Hematopoietic multipotent progenitor cell treated with erythropoietin and hydrocortisone succinate and interleukin-3 and kit ligand, for 17 days (in vitro differentiated cells): Measurements from ENCODE around the gene BANP.
"Not testable (repeated sequence)": the region's sequence is repeated elsewhere in the genome, so short reads cannot be mapped to it uniquely, and the experiment has no call there.

Experiments used
- DNase-seq: peaks from one replicate; pipeline ENCODE4 v3.0.0-alpha.2; 2015; ENCODE audit warnings: low spot score

The BANP gene

GRCh38 chr16:88088611-88089010 lies 137.4 kb downstream of the BANP start:
- DNase-seq = not testable (repeated sequence)

- not testable (repeated sequence) for DNase-seq
Observed at GRCh38 chr16:88089071-88089470, 137.8 kb downstream of the BANP start.

GRCh38 chr16:88089632-88090376 lies 138.6 kb downstream of the BANP start:
- not testable (repeated sequence) for DNase-seq

- DNase-seq = not testable (repeated sequence)
Observed at GRCh38 chr16:88090377-88091175, 139.3 kb downstream of the BANP start.

DNA sequence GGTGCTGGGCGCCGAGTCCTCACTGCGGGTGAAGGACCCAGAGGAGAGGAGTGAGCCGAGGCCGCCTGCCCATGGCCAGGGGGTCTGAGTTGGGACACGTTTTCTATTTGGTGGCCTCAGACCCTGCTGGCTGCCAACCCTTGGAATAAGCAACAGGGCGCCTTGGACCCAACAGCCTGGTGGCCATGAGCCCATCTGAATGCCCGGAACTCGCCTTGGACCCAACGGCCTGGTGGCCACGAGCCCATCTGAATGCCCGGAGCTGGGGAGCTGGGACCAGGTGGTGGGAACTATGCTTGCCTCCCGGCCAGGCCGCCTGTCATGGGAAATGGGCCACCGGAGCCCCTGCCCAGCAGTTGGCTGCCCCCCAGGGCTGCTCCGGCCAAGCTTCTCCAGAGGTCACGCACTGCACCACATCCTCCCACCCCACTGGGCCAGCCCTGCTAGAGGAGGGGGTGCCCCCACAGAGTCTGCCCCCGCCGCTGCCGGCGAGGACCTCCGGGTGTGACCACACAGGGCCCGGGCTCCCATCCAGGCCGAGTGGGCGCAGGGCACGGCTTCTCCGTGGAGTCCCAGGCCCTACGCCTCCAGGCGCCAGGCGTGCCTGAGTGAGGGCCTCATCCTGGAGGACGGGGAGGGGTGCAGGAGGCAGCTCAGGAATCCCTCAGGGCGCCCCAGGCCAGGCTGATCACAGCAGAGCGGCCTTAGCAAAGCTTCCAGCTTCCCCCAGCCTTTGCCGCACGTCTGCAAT lies 140.2 kb downstream of the BANP start:
- DNase-seq = not testable (repeated sequence)

DNA sequence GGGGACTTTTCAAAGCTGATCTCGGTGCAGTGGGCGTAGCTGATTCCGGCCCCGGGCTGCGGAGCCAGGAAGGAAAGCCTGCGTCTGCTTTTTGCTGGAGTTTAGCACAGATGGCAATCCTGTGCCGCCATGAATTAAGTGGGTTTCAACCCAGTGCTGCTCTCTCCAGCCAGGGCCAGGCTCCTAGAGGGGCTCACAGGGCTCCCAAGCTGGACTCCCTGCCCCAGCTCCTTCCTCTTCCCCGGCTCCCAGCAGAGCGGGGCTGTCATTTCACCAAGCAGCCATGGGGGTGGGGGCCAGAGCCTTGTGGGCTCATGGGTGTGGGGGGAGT lies 140.7 kb downstream of the BANP start:
- not testable (repeated sequence) for DNase-seq

DNA sequence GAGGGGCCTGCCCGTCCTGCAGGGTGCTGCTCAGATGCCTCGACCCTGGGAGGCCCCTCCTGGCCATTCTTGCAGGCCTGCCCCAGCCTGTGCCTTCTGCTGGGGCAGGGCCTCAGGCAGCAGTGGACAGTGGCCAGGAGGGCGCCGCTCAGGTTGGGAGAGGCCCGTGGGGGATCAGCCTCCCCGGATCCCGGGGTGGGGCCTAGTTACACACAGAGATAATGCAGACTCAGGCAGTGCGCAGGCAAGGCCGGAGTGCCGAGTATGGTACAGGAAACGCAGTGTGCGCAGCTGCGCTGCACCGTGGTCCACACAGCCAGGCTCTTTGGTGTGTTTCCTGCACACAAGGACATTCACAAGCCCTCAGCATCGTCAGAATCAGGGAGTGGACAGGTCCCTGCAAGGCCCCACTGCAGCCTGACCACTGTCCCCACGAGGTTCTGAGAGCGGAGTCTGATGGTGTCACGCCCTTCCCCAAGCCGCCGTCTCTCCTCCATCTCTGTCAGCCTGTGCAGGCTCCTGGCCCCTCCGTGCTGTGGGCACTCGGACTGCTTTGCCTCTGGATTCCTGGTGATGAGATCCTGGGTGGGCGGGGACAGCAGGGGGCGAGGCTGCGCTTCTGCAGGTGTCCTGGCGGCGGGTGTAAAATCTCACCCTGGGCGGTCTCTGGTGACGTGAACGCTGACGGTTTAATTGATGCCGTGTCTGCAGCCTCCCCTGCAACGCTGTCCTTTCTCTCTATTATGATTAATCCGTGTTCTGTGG lies 141.7 kb downstream of the BANP start:
- DNase-seq = not testable (repeated sequence)

- not testable (repeated sequence) for DNase-seq
Observed at GRCh38 chr16:88093556-88094252, 142.5 kb downstream of the BANP start.

GRCh38 chr16:88094253-88094575 lies 143.0 kb downstream of the BANP start:
- DNase-seq = not testable (repeated sequence)

GRCh38 chr16:88094900-88095299 lies 143.7 kb downstream of the BANP start:
- DNase-seq = not testable (repeated sequence)

- DNase-seq = not testable (repeated sequence)
Observed at GRCh38 chr16:88096659-88097058, 145.4 kb downstream of the BANP start.

DNA sequence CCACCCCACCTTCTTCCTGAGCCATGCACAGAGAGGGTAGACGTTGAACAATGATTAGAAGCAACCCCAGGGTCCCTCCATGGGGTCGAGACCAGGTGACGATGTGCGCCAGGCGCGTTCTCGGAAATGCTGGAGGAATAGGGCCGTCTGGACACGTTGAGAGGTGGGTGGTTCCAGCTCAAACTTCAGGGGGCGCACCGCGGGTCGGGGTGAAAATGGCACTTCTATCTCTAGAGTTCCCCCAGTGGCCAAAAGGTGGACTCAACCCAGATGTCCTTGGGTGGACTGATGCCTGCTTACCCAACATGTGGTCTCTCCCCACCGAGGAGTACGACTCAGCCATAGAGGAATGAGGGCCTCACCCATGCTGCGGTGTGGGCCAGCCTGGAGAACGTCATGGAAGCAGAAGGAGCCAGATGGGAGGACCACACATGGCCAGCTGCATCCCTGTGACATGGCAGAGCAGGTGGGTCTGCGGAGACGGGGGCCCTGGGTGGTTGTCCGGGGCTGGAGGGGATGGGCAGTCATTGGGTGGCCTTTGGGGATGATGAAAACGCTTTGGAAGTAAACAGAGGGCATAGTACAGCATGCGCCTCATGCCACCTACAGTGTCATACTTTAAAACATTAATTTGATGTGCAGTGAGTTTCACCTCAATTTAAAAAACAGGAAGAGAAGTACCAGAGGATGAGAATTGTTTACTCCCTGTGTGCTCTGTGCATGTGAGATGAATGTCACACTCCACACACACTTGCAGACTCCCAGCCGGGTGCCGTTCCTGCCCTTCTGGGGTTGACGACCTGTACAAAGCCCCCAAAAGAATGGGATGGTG lies 147.7 kb downstream of the BANP start:
- DNase-seq = not testable (repeated sequence)

GRCh38 chr16:88099563-88099890 lies 148.3 kb downstream of the BANP start:
- no peak for DNase-seq

DNA sequence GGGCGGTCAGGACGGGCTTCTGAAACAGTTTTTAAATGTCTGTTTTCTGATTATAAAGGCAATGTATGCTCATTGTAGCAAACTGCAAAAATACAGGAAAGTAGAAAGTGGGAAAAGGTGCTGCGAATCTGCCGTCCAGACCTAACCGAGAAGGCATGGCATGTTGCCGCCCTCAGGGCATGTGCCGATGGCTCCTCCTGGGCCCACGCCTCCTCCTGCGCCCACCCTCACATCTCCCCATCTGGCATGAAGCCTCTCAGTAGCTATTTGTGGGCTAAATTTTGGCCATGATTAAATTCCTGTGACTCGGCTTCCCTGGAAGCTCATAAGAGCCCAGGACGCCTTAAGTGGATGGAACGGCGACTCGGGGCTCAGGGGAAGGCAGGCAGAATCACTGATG lies 148.7 kb downstream of the BANP start:
- not testable (repeated sequence) for DNase-seq

DNA sequence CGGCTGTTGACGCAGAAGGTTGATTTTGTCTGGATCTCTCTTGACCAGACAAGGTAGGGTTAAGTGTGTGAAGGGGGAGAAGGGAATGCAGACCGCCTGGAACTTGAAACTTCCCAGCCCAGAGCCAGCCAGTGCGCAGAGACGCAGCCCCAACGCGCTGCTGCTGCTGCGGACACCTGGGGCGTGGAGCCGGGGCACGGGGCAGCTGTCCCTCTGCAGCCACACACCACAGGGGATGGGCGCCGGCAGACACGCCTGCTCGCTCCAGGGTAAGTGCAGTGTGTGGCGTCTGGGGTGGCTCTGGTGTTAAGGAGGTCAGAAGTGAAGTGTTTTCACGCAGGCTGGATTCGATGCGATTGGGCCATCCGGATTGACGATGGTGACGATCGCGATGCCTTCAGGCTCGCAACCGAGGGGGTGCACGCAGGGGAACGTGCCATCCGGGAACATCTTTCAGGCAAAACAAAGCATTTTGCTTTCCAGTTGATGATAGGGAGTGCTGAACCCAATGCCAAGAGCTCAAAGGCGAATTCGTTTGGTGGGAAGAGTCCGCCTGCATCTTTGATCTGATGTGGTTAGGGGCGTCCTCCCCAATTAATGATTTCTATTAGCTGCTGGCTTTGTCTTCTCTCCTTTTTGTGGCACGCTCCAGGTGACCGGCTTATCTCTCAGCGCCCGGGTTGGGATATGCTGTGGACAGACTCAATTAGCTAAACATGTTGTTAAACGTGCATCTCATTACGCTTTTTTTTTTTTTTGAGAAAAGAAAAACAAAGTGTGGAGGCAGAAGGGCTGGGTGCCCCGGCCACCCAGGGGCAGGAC lies 149.8 kb downstream of the BANP start:
- DNase-seq = not testable (repeated sequence)

- not testable (repeated sequence) for DNase-seq
Observed at GRCh38 chr16:88101623-88102105, 150.4 kb downstream of the BANP start.

GRCh38 chr16:88102597-88102996 lies 151.4 kb downstream of the BANP start:
- no peak for DNase-seq

- no peak for DNase-seq
Observed at GRCh38 chr16:88103011-88103410, 151.8 kb downstream of the BANP start.

DNA sequence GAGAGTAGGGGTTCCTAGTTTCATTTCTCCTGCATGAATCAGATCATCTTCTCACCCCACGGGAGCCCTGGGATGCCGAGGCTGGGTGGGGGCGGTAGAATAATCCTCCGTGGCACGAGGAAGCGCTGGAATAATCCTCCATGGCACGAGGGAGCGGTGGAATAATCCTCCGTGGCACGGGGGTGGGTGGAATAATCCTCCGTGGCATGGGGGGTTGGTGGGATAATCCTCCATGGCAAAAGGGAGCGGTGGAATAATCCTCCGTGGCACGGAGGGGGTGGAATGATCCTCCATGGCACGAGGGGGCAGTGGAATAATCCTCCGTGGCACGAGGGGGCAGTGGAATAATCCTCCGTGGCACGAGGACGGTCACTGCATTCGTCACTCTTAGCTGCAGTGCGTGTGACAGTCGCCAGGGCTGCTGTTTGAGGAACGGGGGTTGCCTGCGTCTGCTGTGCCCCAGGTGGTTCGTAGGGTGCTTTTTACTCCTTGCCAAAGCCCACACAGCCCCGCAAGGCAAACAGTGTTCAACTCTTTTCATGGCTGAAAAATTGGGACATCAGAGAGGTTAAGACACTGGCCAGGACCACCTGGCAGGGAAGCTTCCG lies 152.5 kb downstream of the BANP start:
- no peak for DNase-seq
